Prostate gland (tissue), 2 donors: ENCODE measurements around the gene PIP5K1B.

Experiments used
- CTCF ChIP-seq, 4 experiments: fragments of 200-600 bp in 2 of 4; fragments of 450-650 bp in 2 of 4; sonication (generic) in 2 of 4; IDR thresholded peaks; 1 replicate in 3 of 4; 2 replicates in 1 of 4; pipeline ENCODE4 v1.5.1; 2016 to 2019; ENCODE audit warnings: antibody characterized with exemption in 4 of 4, mild to moderate bottlenecking in 2 of 4, moderate library complexity in 2 of 4
- POLR2AphosphoS5 ChIP-seq: sonication (generic); formaldehyde crosslinking; IDR thresholded peaks from one replicate; pipeline ENCODE4 v1.6.1; 2017; ENCODE audit warnings: antibody characterized with exemption

- TF ChIP-seq CTCF (IDR thresholded peaks at IDR 0.05) (no peak), POLR2AphosphoS5 (no peak)
Observed at GRCh38 chr9:68817079-68817875, 112.2 kb downstream of the PIP5K1B start.
